HepG2 (cell line): ENCODE data around the gene ANKLE1. TPM values are rescaled to one million over a fixed set of nuclear protein-coding genes. Genes with fewer than 3 reads are reported as not detected.

Experiments used
- CBFB ChIP-seq: sonication (generic); formaldehyde crosslinking; IDR thresholded peaks from 2 replicates; pipeline ENCODE4 v1.4.0; 2020; ENCODE audit warnings: missing genetic modification reagents
- CBX5 ChIP-seq: sonication (generic); formaldehyde crosslinking; IDR thresholded peaks from 2 replicates; pipeline ENCODE4 v1.4.0; 2020; ENCODE audit warnings: missing genetic modification reagents, borderline replicate concordance
- CREM ChIP-seq, 2 experiments: sonication (generic) in 1 of 2; formaldehyde crosslinking in 1 of 2; IDR thresholded peaks; 2 replicates each; pipeline versions ENCODE4 v1.4.0 to v1.6.1; 2016 to 2020; ENCODE audit warnings: antibody characterized with exemption in 1 of 2, mild to moderate bottlenecking in 1 of 2, missing genetic modification reagents in 1 of 2
- FOXK2 ChIP-seq: fragments of 450-650 bp; IDR thresholded peaks from 2 replicates; pipeline ENCODE4 v1.6.1; 2016
- KDM6A ChIP-seq: IDR thresholded peaks from 2 replicates; pipeline ENCODE4 v1.6.1; 2016; ENCODE audit warnings: low read depth
- KMT2A ChIP-seq: sonication (generic); formaldehyde crosslinking; IDR thresholded peaks from 2 replicates; pipeline ENCODE4 v1.4.0; 2020; ENCODE audit warnings: missing genetic modification reagents
- SSRP1 ChIP-seq: IDR thresholded peaks from 2 replicates; pipeline ENCODE4 v1.6.1; 2016; ENCODE audit warnings: control low read depth
- ZBTB20 ChIP-seq: sonication (generic); formaldehyde crosslinking; IDR thresholded peaks from 2 replicates; pipeline ENCODE4 v1.8.1; 2023; ENCODE audit warnings: missing genetic modification reagents, low read depth, mild to moderate bottlenecking, borderline replicate concordance
- ZBTB44 ChIP-seq: sonication (generic); formaldehyde crosslinking; IDR thresholded peaks from 2 replicates; pipeline ENCODE4 v1.4.0; 2020; ENCODE audit warnings: missing genetic modification reagents
- ZNF124 ChIP-seq: sonication (generic); formaldehyde crosslinking; IDR thresholded peaks from 2 replicates; pipeline ENCODE4 v1.4.0; 2020; ENCODE audit warnings: missing genetic modification reagents
- ZNF687 ChIP-seq: sonication (generic); formaldehyde crosslinking; IDR thresholded peaks from 2 replicates; pipeline ENCODE4 v1.5.1; 2020; ENCODE audit warnings: mild to moderate bottlenecking, missing genetic modification reagents, moderate library complexity
- ZNF770 ChIP-seq: sonication (generic); formaldehyde crosslinking; IDR thresholded peaks from 2 replicates; pipeline ENCODE4 v1.5.0; 2020; ENCODE audit warnings: mild to moderate bottlenecking, missing genetic modification reagents
- ZNF800 ChIP-seq: sonication (generic); formaldehyde crosslinking; IDR thresholded peaks from 2 replicates; pipeline ENCODE4 v1.4.0; 2020; ENCODE audit warnings: missing genetic modification reagents
- ZNF878 ChIP-seq: sonication (generic); formaldehyde crosslinking; IDR thresholded peaks from 2 replicates; pipeline ENCODE4 v1.8.1; 2023; ENCODE audit warnings: mild to moderate bottlenecking, missing genetic modification reagents, moderate library complexity
- polyA plus RNA-seq, 8 experiments: library from polyadenylated mRNA; depleted of rRNA in 3 of 8; stranded (reverse) in 7 of 8; unstranded in 1 of 8; fragments of >200 nt; fragmentation: Illumina TruSeq in 4 of 8; extraction: Trizol in 4 of 8; gene quantifications; 2 replicates each; pipeline versions ENCODE4 v1.2.1 to v1.2.3, GENCODE V29; 2011 to 2016; ENCODE audit warnings: low read depth in 4 of 8, missing spikeins in 1 of 8, mixed read lengths in 1 of 8; ENCODE audit not compliant: insufficient read depth in 1 of 8
- total RNA-seq, 5 experiments: library from RNA; depleted of rRNA; stranded (reverse); fragments of >200 nt; fragmentation: Illumina TruSeq; extraction: Trizol; gene quantifications; 2 replicates each; pipeline ENCODE4 v1.2.3, GENCODE V29; 2016; ENCODE audit warnings: low read depth in 1 of 5
- TF ChIP-seq, protein P1 (sequence below): sonication (generic); formaldehyde crosslinking; IDR thresholded peaks from 2 replicates; pipeline ENCODE4 v1.5.0; 2020; ENCODE audit warnings: missing genetic modification reagents, mild to moderate bottlenecking, borderline replicate concordance
- TF ChIP-seq, protein P2 (sequence below): IDR thresholded peaks from 2 replicates; pipeline ENCODE4 v1.6.1; 2016; ENCODE audit warnings: low read depth, control low read depth

The ANKLE1 gene
- total and polyA plus RNA-seq, 2 of the 13 experiments (the other 11 are each of a cell fraction or from before 2014, with no cell fraction given): 0.69 to 1.5 TPM

GRCh38 chr19:17266975-17267788, 14.5 kb upstream of the ANKLE1 start, which contains the start of gene BABAM1 (continued):
- TF ChIP-seq ZNF878 (CRISPR knock-in tag): no peak
- 0 out of 2 replicates have a peak, but pooled peaks have one; percentile 40 for TF ChIP-seq ZNF770 (CRISPR knock-in tag)
- 0 out of 2 replicates have a peak, but pooled peaks have one; percentile 16 for TF ChIP-seq KDM6A (CRISPR knock-in tag)
- TF ChIP-seq SSRP1: no peak
- TF ChIP-seq ZBTB20 (CRISPR knock-in tag): no peak
- peak; percentile 56; the same call in 1 of the 2 replicates for TF ChIP-seq KMT2A
- peak; percentile 96 for TF ChIP-seq CREM (IDR thresholded peaks at IDR 0.05)
- no peak for TF ChIP-seq CREM (CRISPR knock-in tag; IDR thresholded peaks at IDR 0.05)
- no peak for TF ChIP-seq ZNF800 (CRISPR knock-in tag)
- no peak for TF ChIP-seq ZBTB44 (CRISPR knock-in tag)
- TF ChIP-seq CBFB (CRISPR knock-in tag): no peak
- peak; percentile 77; the same call in 1 of the 2 replicates for TF ChIP-seq ZNF124 (CRISPR knock-in tag)
- TF ChIP-seq, protein P1, sequence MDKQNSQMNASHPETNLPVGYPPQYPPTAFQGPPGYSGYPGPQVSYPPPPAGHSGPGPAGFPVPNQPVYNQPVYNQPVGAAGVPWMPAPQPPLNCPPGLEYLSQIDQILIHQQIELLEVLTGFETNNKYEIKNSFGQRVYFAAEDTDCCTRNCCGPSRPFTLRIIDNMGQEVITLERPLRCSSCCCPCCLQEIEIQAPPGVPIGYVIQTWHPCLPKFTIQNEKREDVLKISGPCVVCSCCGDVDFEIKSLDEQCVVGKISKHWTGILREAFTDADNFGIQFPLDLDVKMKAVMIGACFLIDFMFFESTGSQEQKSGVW: no peak
- TF ChIP-seq, protein P2, sequence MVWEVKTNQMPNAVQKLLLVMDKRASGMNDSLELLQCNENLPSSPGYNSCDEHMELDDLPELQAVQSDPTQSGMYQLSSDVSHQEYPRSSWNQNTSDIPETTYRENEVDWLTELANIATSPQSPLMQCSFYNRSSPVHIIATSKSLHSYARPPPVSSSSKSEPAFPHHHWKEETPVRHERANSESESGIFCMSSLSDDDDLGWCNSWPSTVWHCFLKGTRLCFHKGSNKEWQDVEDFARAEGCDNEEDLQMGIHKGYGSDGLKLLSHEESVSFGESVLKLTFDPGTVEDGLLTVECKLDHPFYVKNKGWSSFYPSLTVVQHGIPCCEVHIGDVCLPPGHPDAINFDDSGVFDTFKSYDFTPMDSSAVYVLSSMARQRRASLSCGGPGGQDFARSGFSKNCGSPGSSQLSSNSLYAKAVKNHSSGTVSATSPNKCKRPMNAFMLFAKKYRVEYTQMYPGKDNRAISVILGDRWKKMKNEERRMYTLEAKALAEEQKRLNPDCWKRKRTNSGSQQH (CRISPR knock-in tag): peak; percentile 68
- peak; percentile 47 for TF ChIP-seq ZNF687
- TF ChIP-seq CBX5 (CRISPR knock-in tag): no peak
- TF ChIP-seq FOXK2: no peak
